GM12891 (cell line): ENCODE measurements around the gene CKAP2.

Experiments
- PAX5 ChIP-seq: IDR thresholded peaks from 2 replicates; pipeline ENCODE4 v1.6.1; 2011; ENCODE audit warnings: low read length, moderate library complexity, mild to moderate bottlenecking; ENCODE audit not compliant: insufficient read depth, severe bottlenecking
- POLR2A ChIP-seq: IDR thresholded peaks from 2 replicates; pipeline ENCODE4 v1.6.1; 2011; ENCODE audit warnings: low read depth, low read length, control low read depth
- POLR2AphosphoS5 ChIP-seq: IDR thresholded peaks from 2 replicates; pipeline ENCODE4 v1.6.1; 2011; ENCODE audit warnings: low read depth, low read length, control low read depth
- TAF1 ChIP-seq: IDR thresholded peaks from 2 replicates; pipeline ENCODE4 v1.6.1; 2011; ENCODE audit warnings: low read depth, low read length, control low read depth

- TF ChIP-seq POLR2A (no peak), TAF1 (no peak), POLR2AphosphoS5 (no peak), PAX5 (no peak)
Measured at GRCh38 chr13:52459668-52460067, 4.4 kb downstream of the CKAP2 start.
